Activated CD8-positive, alpha-beta memory T cell treated with anti-CD3 and anti-CD28 coated beads, Interleukin-2, amount 10 ng/mL, durations not matched to agents 7 days and 5 days (primary cell): ENCODE measurements around the gene SRGAP1. TPM values are rescaled to one million over a fixed set of nuclear protein-coding genes. Genes with fewer than 3 reads are reported as not detected.

Experiments used
- ATAC-seq: fragments of 150-1000 bp; cut with Tn5 transposase; one replicate; pipeline ENCODE4 v1.10.0; 2021; ENCODE audit warnings: moderate library complexity
- CTCF ChIA-PET: fragments of 350-600 bp; sonication (Branson Sonifier 250); formaldehyde crosslinking; loops from one replicate; lab custom pipeline; 2021; ENCODE audit warnings: antibody characterized with exemption; lab: Charles Lee
- DNase-seq: peaks from one replicate; pipeline ENCODE4 v3.0.0-alpha.2; 2020
- H3K27ac Mint-ChIP-seq: one replicate; pipeline ENCODE4 v1.8.0; 2021; ENCODE audit warnings: mild to moderate bottlenecking, mixed read lengths
- H3K27me3 Mint-ChIP-seq: one replicate; pipeline ENCODE4 v1.8.0; 2021; ENCODE audit warnings: mixed read lengths
- H3K36me3 Mint-ChIP-seq: one replicate; pipeline ENCODE4 v1.8.0; 2021; ENCODE audit warnings: mild to moderate bottlenecking, mixed read lengths
- H3K4me1 Mint-ChIP-seq: one replicate; pipeline ENCODE4 v1.8.0; 2021; ENCODE audit warnings: mixed read lengths
- H3K4me3 Mint-ChIP-seq: one replicate; pipeline ENCODE4 v1.8.0; 2021; ENCODE audit warnings: mild to moderate bottlenecking, moderate library complexity, mixed read lengths
- H3K9me3 Mint-ChIP-seq: one replicate; pipeline ENCODE4 v1.8.0; 2022; ENCODE audit warnings: low read depth, mixed read lengths
- total RNA-seq, 2 experiments: library from RNA; stranded (reverse); gene quantifications; one replicate each; pipeline ENCODE4 v1.2.3, GENCODE V29; 2021

SRGAP1 gene
- total RNA-seq, 2 experiments from 2014 or later = 0.14 TPM; not detected in 1

- no peak overlapping the region for H3K4me3 Mint-ChIP-seq
- no peaks in the 10 kb centered on the region for H3K4me1 Mint-ChIP-seq
- no peaks in the 10 kb centered on the region for H3K36me3 Mint-ChIP-seq
- H3K27me3 Mint-ChIP-seq = peaks cover 11% of the 10 kb centered on the region
- no peak overlapping the region for H3K27ac Mint-ChIP-seq
- no peaks in the 10 kb centered on the region for H3K9me3 Mint-ChIP-seq
- DNase-seq = no peak
- ATAC-seq = no peak
- CTCF ChIA-PET = interaction anchor here (0.6 kb wide), 1 partner anchor 171 kb away, joined by 4 read pairs; no protein-coding TSS in a partner anchor
Observed at GRCh38 chr12:64087761-64088160, 243.3 kb downstream of the SRGAP1 start.

DNA sequence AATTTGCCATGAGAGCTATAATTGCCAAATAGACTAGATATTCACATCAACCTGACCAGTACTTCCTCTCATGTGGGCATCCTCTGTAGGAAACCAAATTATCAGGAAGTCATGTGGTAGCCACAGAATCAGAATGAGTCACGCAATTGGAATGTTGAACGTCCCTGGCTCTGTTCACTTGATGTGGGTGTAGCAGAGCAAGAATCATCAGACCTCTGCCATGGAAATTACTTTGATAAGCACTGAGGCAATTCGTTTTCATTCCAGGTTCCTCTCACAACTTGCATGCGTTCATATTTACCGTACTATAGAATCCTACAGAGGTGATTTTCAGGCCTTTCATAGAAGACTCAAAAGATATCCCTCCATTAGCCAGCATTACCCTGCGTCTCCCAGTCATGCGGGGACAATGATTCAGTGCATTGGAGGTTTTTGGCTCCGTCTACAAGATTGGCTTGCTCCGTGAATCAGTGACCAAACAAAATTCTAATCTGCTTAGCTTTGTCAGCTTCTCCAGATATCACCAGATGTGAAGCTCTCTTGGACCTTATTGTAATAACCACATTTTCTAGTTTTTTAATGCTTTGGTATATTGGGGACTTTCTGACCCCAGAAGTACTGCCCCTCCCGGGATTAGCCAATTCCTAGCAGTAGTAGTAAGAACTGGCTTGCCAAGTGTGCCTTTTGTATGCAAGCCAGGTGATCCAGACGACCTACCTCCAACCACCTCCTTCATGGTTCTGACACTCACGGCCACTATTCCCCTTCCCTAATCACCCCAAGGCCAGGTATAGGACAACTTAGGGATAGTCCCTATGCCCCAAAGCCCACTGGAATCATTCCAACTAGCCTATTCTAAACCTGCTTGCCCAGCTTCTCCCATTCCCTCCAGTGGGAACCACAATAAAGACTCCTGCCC lies 244.2 kb downstream of the SRGAP1 start:
- no peak overlapping the region for H3K27ac Mint-ChIP-seq
- ATAC-seq = no peak
- CTCF ChIA-PET = no interaction called here
- no peaks in the 10 kb centered on the region for H3K4me1 Mint-ChIP-seq
- peaks cover 7% of the 10 kb centered on the region for H3K27me3 Mint-ChIP-seq
- H3K36me3 Mint-ChIP-seq = no peaks in the 10 kb centered on the region
- no peaks in the 10 kb centered on the region for H3K9me3 Mint-ChIP-seq
- no peak overlapping the region for H3K4me3 Mint-ChIP-seq
- DNase-seq = no peak

DNA sequence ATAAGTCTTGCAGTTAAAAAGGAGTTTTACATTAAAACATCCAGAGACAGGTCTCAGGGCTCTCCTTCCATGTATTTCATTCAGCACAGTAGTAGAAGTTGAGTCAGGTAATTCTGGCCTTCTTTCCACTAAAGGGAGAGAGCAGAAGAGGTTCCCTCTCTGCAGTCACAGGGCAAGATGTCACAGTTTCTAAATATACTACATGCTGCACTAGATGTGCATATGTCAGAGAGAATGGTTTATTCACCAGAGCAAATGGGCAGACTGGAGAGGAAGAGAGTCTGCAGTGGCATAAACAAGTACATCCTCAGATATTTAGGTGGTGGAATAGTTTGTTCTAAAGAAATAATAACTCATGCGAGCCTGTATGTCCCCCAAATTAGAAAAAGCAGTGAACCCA lies 245.5 kb downstream of the SRGAP1 start:
- ATAC-seq (no peak), DNase-seq (no peak)
- CTCF ChIA-PET = no interaction called here
- H3K27me3 Mint-ChIP-seq = peaks cover 6% of the 10 kb centered on the region
- H3K9me3 Mint-ChIP-seq = no peaks in the 10 kb centered on the region
- no peak overlapping the region for H3K4me3 Mint-ChIP-seq
- no peak overlapping the region for H3K27ac Mint-ChIP-seq
- H3K36me3 Mint-ChIP-seq = no peaks in the 10 kb centered on the region
- no peaks in the 10 kb centered on the region for H3K4me1 Mint-ChIP-seq

DNA sequence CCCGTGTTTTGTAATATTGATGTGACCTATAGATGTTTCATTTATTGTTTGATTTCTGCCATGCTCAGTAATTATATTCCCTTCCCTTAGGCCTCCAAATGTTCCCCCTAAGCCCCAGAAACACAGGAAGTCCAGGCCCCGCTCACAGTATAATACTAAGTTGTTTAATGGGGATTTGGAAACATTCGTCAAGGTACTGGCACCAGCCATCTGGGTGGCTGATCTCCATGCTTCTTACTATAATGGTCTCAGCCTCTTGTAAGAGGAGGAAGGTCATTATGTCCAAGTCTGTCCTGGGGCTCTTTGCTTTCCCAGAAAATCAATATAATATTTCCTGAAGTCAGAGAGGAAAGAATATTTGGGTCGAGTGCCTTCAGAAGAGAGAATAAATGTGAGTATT lies 246.7 kb downstream of the SRGAP1 start:
- DNase-seq (no peak), ATAC-seq (no peak)
- H3K4me1 Mint-ChIP-seq = no peaks in the 10 kb centered on the region
- no peak overlapping the region for H3K4me3 Mint-ChIP-seq
- no peaks in the 10 kb centered on the region for H3K36me3 Mint-ChIP-seq
- H3K27me3 Mint-ChIP-seq = peaks cover 6% of the 10 kb centered on the region
- no peak overlapping the region for H3K27ac Mint-ChIP-seq
- CTCF ChIA-PET = no interaction called here
- no peaks in the 10 kb centered on the region for H3K9me3 Mint-ChIP-seq

DNA sequence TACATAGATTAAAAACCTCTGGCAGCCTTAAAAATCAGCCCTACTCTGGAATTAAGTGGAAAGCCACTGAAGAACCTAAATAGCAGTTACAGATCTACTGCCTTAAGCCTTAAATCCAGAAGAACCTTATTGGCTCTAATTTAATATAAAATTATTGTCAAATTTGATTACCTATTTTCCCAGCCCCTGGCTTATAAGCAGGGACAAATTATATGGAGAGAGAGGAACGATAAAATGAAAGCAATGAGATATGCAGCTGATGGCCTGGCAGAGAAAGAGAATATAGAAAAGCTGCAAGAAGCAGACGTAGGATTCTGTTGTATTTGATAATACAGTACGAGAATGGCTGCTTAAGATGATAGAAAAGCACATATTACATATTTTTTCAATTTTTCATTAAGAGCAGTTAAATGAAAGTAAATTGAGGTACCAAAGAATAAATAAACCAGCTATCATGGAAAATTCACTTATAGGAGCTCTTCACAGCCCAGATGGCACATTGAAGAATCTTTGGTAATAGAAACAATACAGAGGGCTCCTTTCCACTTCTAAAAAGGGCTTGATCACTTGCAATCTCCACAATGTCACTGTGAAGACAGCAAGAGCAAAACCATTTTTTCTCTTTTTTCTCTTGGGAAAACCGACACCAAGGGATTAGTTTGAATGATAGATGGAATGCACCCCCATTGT lies 248.2 kb downstream of the SRGAP1 start:
- Mint-ChIP-seq H3K9me3 (no peaks in the 10 kb centered on the region), H3K27me3 (peaks cover 6% of the 10 kb centered on the region), H3K4me1 (no peaks in the 10 kb centered on the region), H3K4me3 (no peak overlapping the region), H3K27ac (no peak overlapping the region), H3K36me3 (no peaks in the 10 kb centered on the region)
- no peak for ATAC-seq
- DNase-seq = no peak
- CTCF ChIA-PET = no interaction called here

GRCh38 chr12:64093689-64094088 lies 249.2 kb downstream of the SRGAP1 start:
- no peak for DNase-seq
- H3K4me1 Mint-ChIP-seq = no peaks in the 10 kb centered on the region
- H3K9me3 Mint-ChIP-seq = no peaks in the 10 kb centered on the region
- ATAC-seq = no peak
- no peak overlapping the region for H3K4me3 Mint-ChIP-seq
- H3K27ac Mint-ChIP-seq = no peak overlapping the region
- CTCF ChIA-PET = no interaction called here
- H3K36me3 Mint-ChIP-seq = no peaks in the 10 kb centered on the region
- H3K27me3 Mint-ChIP-seq = peaks cover 6% of the 10 kb centered on the region

DNA sequence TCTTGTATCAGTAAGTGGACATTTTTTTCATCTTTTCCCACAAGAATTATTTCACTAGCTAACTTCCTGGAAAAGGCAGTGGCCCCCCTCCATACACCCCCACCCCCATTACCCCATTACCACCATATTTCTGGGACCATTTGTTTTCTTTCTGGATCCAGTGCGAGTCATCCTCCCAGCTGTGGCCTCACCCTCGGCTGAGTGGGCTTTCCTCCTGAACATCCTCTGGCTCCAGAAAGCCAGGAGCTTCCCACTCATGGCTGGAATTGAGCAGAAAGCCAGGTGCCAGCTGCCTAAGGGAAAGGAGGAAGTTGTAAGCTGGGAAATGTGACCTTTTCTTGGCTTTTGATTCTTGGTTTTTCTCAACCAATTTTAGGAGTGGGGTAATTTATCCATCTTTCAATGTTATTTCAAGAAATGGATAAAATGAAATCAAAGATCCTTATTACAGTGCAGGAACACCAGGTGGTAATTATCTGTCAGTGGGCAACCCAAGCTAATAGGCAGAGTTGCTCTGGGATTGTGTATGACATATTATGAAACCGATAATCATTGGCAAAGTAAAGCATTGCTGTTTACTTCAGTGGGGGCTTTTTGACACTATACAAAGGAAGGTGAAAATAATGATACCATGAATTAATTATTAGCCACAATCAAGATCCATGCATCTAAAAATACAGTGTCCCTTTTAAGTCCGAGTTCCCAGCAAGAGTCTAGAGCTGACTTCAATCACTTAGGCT lies 253.0 kb downstream of the SRGAP1 start:
- Mint-ChIP-seq H3K27me3 (peaks cover 12% of the 10 kb centered on the region), H3K27ac (no peak overlapping the region), H3K4me1 (no peaks in the 10 kb centered on the region), H3K36me3 (no peaks in the 10 kb centered on the region), H3K9me3 (no peaks in the 10 kb centered on the region), H3K4me3 (no peak overlapping the region)
- DNase-seq = no peak
- ATAC-seq = no peak
- CTCF ChIA-PET = interaction anchor here (0.8 kb wide), 1 partner anchor 11 kb away, joined by 3 read pairs; no protein-coding TSS in a partner anchor

GRCh38 chr12:64098709-64099354 lies 254.3 kb downstream of the SRGAP1 start:
- Mint-ChIP-seq H3K9me3 (no peaks in the 10 kb centered on the region), H3K4me3 (no peak overlapping the region), H3K4me1 (no peaks in the 10 kb centered on the region), H3K27ac (no peak overlapping the region), H3K27me3 (peaks cover 12% of the 10 kb centered on the region), H3K36me3 (no peaks in the 10 kb centered on the region)
- no peak for DNase-seq
- no peak for ATAC-seq
- CTCF ChIA-PET = interaction anchor here (0.7 kb wide), 2 partner anchors 18 to 254 kb away, joined by 3 read pairs; partner anchors contain the start of gene SRGAP1

GRCh38 chr12:64099397-64099796 lies 254.9 kb downstream of the SRGAP1 start:
- Mint-ChIP-seq H3K4me3 (no peak overlapping the region), H3K4me1 (no peaks in the 10 kb centered on the region), H3K27ac (no peak overlapping the region), H3K9me3 (no peaks in the 10 kb centered on the region), H3K27me3 (peaks cover 12% of the 10 kb centered on the region), H3K36me3 (no peaks in the 10 kb centered on the region)
- DNase-seq (no peak), ATAC-seq (no peak)
- CTCF ChIA-PET = no interaction called here

- Mint-ChIP-seq H3K4me3 (no peak overlapping the region), H3K27ac (no peak overlapping the region), H3K36me3 (no peaks in the 10 kb centered on the region), H3K9me3 (no peaks in the 10 kb centered on the region), H3K27me3 (peaks cover 22% of the 10 kb centered on the region), H3K4me1 (no peaks in the 10 kb centered on the region)
- CTCF ChIA-PET = no interaction called here
- DNase-seq (no peak), ATAC-seq (no peak)
Observed at GRCh38 chr12:64102339-64102738, 257.8 kb downstream of the SRGAP1 start.

GRCh38 chr12:64103825-64104740 lies 259.6 kb downstream of the SRGAP1 start:
- ATAC-seq (no peak), DNase-seq (no peak)
- CTCF ChIA-PET = no interaction called here
- Mint-ChIP-seq H3K9me3 (no peaks in the 10 kb centered on the region), H3K4me3 (no peak overlapping the region), H3K27ac (no peak overlapping the region), H3K36me3 (no peaks in the 10 kb centered on the region), H3K4me1 (no peaks in the 10 kb centered on the region), H3K27me3 (peaks cover 27% of the 10 kb centered on the region)

DNA sequence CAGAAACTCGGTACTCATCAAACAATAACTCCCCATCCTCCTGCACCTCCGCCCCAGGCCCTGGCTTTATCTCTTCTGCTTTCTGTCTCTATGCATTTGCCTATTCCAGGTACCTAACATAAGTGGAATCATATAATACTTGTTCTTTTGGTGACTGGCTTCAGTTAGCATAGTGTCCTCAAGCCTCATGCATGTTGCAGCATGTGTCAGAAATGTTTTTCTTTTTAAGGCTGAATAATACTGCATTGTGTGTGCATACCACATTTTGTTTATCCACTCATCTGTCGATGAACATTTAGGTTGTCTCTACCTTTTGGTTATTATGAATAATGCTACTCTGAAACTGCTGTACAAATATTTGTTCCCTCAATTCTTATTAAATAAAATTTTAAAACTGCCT lies 260.5 kb downstream of the SRGAP1 start:
- Mint-ChIP-seq H3K36me3 (no peaks in the 10 kb centered on the region), H3K27me3 (peaks cover 28% of the 10 kb centered on the region), H3K4me1 (no peaks in the 10 kb centered on the region), H3K4me3 (no peak overlapping the region), H3K9me3 (no peaks in the 10 kb centered on the region), H3K27ac (no peak overlapping the region)
- ATAC-seq (no peak), DNase-seq (no peak)
- CTCF ChIA-PET = no interaction called here
